ENCODE measurements around the gene PGAP2.
A peak's percentile ranks its signal among the peaks of the same experiment; 100 is the strongest.
"Not testable (repeated sequence)": the region's sequence is repeated elsewhere in the genome, so short reads cannot be mapped to it uniquely, and the experiment has no call there.

Gene PGAP2

DNA sequence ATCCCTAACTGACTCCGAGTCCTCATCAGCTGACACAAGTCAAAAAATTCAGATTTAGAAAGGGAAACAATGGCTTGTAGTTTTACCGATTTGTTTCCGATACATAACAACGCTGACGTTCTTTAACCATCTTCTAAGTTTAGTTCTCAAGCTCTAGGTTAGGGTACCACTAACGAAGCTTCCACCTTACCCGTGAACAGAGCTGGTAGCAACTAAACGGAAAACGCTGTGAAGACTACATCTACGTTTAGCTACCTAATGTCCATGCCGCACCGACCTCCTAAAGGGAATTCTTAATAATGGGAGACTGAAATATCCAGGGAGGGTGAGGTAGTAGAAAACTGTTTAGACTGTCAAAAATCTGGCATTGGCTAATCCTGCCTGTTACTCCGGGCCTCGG lies 12.0 kb upstream of the PGAP2 start:
- Histone ChIP-seq H3K36me3 (ENCODE audit: insufficient read depth, low read length) (peaks cover 10% of the 10 kb centered on the region; the same call in 1 of the 2 replicates), H3K9me3 (ENCODE audit: control insufficient read depth, insufficient read depth, low read length) (no peaks in the 10 kb centered on the region), H3K4me1 (ENCODE audit: insufficient read depth, low read length) (0 out of 2 replicates have a peak, but pooled peaks cover 8% of the 10 kb centered on the region), H3K9ac (ENCODE audit: low read depth, low read length) (peak overlapping the region; percentile 91)

DNA sequence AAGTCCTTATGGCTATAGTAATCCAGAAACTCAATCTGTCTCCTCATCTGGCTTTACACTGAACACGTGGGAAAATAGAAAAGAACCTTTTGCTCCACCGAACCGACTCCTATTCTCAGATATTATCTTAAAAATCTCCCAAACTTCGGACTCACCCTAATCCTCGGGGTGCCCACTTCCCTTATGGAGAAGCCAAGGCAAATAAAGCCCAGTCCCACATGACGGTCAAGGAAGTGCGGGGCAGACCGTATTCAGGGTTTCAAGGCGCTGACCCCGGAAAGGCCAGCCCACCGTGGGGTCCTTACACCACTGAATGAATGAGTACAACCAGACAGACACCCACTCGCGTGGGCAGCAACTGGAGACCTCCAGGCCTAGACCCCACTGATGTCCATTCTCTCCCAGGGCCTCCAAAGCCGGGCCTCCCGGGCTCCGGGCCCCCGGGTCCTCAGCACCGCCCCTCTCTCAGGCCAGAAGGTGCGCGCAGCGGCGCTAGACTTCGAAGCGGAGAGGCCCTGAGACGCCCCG lies 11.5 kb upstream of the PGAP2 start:
- Histone ChIP-seq H3K9ac (ENCODE audit: low read depth, low read length) (peak overlapping the region; percentile 91), H3K4me1 (ENCODE audit: insufficient read depth, low read length) (0 out of 2 replicates have a peak, but pooled peaks cover 8% of the 10 kb centered on the region), H3K9me3 (ENCODE audit: control insufficient read depth, insufficient read depth, low read length) (no peaks in the 10 kb centered on the region), H3K36me3 (ENCODE audit: insufficient read depth, low read length) (peaks cover 10% of the 10 kb centered on the region; the same call in 1 of the 2 replicates)

DNA sequence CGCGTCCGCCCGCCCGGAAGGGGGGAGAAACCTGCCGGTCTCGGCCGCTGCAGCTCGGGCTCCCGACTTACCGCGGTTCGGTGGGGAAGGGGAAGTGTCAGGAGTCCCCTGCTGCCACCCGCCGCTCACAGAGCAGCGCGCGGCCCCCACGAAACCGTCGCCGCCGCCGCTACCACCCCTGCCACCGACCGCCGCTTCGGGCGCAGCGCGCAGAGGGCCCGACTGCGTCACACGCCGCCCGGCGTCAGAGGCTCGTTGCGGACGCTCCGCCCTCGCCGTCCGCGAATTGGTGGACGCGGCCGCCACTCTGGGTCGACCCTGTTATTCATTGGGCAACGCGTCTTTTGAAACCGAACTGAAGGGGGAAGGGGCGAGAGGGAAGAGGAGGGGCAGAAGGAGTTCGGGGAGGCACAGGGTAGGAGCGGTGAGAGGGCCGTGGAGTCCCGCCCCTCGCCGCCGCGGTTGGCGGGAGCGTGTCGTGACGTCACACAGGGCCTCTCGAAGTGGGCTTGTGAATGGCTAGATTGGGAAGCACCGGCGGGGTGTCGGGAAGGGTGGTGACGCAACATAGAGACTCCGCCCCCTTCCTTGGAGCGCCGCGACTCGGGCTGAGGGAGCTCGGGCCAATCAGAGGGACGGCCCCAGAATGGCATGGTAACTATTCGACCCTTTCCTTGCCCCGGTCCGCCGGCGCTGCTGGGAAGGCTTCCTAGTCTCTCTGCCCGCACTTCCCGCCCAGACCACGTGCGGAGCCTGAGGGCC lies 10.8 kb upstream of the PGAP2 start, which contains the start of gene NUP98:
NUP98 (minus strand) TSS at position 226 of the 762 bp plus-strand sequence. CDS start 15,437 bp downstream, outside the sequence.
- Histone ChIP-seq H3K4me1 (ENCODE audit: insufficient read depth, low read length) (0 out of 2 replicates have a peak, but pooled peaks cover 8% of the 10 kb centered on the region), H3K36me3 (ENCODE audit: insufficient read depth, low read length) (peaks cover 5% of the 10 kb centered on the region; the same call in 1 of the 2 replicates), H3K9me3 (ENCODE audit: control insufficient read depth, insufficient read depth, low read length) (no peaks in the 10 kb centered on the region), H3K9ac (ENCODE audit: low read depth, low read length) (peak within 1 kb of the TSS; percentile 91)

DNA sequence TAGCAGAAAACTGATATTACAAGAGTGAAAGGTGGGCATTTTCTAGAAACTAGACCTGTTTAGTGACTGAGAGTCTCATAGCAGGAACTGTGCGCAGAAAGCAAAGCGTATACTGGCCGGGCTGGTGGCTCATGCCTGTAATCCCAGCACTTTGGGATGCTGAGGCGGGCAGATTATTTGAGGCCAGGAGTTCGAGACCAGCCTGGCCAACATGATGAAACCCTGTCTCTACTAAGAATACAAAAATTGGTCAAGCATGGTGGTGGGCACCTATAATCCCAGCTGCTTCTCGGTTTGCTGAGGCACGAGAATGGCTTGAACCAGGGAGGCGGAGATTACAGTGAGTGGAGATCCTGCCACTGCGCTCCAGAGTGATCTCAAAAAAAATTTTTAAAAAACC lies 9.2 kb upstream of the PGAP2 start:
- Histone ChIP-seq H3K9ac (ENCODE audit: low read depth, low read length) (no peak overlapping the region), H3K9me3 (ENCODE audit: control insufficient read depth, insufficient read depth, low read length) (no peaks in the 10 kb centered on the region), H3K36me3 (ENCODE audit: insufficient read depth, low read length) (0 out of 2 replicates have a peak, but pooled peaks cover 3% of the 10 kb centered on the region), H3K4me1 (ENCODE audit: insufficient read depth, low read length) (0 out of 2 replicates have a peak, but pooled peaks cover 8% of the 10 kb centered on the region)

DNA sequence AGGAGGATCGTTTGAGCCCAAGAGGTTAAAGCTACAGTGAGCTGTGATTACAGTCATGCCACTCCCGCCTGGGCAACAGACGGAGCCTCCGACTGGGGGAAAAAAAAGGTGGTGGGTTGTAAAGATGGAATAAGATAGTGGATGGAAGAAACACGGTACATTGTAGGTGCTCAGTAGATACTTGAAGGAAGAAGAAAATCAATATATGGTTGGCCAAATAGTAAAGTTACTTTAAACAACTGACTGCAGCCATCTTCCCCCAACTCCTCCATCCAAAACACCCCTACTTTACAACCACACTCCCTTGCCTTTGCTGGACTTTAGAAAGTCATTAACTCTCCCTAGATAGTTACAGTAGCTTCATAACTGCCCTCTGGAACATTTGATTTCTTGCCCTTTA lies 8.5 kb upstream of the PGAP2 start:
- no peak overlapping the region for H3K9ac ChIP-seq (ENCODE audit: low read depth, low read length)
- no peaks in the 10 kb centered on the region for H3K36me3 ChIP-seq (ENCODE audit: insufficient read depth, low read length)
- H3K4me1 ChIP-seq (ENCODE audit: insufficient read depth, low read length), result 0 out of 2 replicates have a peak, but pooled peaks cover 8% of the 10 kb centered on the region
- H3K9me3 ChIP-seq (ENCODE audit: control insufficient read depth, insufficient read depth, low read length), result no peaks in the 10 kb centered on the region

DNA sequence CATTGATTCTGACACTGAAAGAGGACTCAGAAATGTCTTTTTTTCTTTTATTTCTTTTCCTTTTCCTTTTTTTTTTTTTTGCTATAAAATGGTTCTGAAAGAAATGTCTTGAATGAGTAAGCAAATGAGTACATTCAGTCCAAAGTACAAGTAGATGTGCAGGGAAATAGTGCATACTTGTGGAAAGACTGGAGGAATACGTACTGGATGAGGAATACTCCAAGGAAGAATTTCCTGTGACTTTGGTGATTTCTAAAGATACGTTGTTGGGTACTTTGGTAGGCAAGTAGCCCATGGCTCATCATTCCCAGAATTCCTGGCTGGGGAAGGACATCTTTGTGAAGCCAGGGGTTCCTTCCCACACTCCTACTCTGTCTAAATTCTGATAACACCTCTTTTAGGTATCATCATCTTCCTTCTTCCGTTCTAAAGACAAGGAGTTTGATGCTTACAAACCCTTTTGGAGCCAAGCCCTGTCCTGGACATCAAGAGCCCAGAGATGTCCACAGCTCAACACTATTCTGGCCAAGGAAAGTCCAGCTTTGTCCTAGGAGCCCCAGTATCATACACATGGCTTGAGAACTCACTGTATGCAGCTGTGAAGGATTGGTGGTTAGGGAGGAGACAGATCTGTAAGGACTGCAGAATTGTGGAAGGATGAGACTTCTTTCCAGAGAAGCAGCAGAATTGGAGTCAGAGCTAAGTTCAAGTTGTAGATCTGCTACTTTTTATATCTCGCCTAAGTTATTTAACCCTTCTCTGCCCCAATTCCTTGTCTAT lies 6.2 kb upstream of the PGAP2 start:
- no peaks in the 10 kb centered on the region for H3K9me3 ChIP-seq (ENCODE audit: control insufficient read depth, insufficient read depth, low read length)
- H3K4me1 ChIP-seq (ENCODE audit: insufficient read depth, low read length), result no peaks in the 10 kb centered on the region
- no peaks in the 10 kb centered on the region for H3K36me3 ChIP-seq (ENCODE audit: insufficient read depth, low read length)
- no peak overlapping the region for H3K9ac ChIP-seq (ENCODE audit: low read depth, low read length)

DNA sequence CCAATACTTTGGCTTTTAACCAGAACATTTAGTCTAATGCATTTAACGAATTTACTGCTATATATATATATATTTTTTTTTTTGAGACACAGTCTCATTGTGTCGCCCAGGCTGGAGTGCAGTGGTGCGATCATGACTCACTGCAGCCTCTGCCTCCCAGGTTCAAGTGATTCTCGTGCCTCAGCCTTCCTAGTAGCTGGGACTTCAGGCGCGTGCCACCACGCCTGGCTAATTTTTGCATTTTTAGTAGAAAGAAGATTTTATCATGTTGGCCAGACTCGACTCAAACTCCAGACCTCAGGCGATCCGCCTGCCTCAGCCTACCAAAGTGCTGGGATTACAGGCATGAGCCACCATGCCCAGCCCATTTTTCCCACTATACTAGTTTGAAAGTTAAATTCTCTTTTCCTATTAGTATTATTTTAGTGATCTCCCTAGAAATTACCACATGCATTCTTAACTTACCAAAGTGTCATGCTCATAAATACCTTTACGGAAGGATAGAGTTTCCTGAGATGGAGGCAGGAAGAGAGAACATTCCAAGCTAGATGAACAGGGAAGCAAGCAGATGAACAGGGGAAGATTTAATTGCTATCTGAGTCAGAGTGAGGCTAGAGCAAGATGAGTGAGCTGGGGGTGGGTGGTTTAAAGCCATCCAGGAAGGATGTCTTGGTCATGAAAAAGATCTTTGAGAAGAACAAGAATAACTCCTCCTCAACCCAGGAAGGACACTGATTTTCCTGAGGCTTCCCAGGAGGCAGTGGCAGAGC lies 4.4 kb upstream of the PGAP2 start:
- Histone ChIP-seq H3K9ac (ENCODE audit: low read depth, low read length) (no peak overlapping the region), H3K9me3 (ENCODE audit: control insufficient read depth, insufficient read depth, low read length) (no peaks in the 10 kb centered on the region), H3K4me1 (ENCODE audit: insufficient read depth, low read length) (0 out of 2 replicates have a peak, but pooled peaks cover 3% of the 10 kb centered on the region), H3K36me3 (ENCODE audit: insufficient read depth, low read length) (no peaks in the 10 kb centered on the region)

DNA sequence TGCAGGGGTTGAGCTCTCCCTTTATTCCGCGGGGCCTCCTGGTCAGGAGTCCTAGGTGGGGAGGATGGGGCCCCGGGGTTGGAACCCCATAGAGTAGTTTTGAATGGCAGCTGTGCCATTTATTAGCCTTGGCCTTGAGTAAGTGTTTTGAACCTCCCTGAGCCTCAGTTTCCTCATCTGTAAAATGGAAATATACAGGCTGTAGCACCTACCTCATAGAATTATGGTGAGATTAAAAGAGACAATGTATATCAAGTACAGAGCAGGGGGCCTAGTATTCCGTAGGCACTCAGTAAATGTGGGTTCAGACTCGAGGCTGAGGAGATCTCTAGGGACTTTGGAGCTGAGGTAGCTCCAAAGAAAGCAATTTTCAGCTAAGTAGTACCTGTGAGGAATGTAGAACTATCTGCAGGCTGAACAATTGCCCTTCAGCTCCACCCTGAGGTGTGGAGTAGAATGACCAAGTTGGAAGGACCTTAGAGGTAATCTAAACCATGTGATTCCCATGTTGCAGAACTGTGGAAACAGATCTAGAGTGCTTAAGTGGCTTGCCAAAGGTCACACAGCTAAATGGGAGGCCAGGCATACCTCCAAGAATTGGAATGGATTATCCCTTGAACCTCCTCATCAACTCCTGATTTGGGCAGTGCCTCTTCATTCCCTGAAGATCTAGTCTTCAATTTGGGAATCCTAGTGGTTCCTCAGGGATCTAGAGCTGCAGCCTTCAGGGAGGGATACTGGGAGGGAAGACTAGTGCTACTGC lies 682 bp downstream of the PGAP2 start:
- Histone ChIP-seq H3K9ac (ENCODE audit: low read depth, low read length) (peak overlapping the region; percentile 92), H3K36me3 (ENCODE audit: insufficient read depth, low read length) (no peaks in the 10 kb centered on the region), H3K4me1 (ENCODE audit: insufficient read depth, low read length) (0 out of 2 replicates have a peak, but pooled peaks cover 3% of the 10 kb centered on the region), H3K9me3 (ENCODE audit: control insufficient read depth, insufficient read depth, low read length) (no peaks in the 10 kb centered on the region)

DNA sequence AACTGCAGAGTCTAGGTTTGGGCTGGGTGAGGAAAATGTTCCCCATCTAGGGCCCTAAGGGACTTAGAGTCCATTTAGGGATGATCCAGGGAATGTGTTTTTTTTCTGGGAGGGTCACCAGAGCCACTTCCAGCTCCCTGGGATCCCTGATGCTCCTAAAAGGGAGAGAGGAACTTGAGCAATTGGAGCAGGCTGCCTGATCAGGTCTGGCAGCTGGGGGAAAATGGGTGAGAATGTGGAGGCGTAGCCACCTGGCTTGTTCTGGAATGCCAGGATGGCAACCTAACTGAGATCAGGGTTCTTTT lies 1.2 kb downstream of the PGAP2 start:
- Histone ChIP-seq H3K4me1 (ENCODE audit: insufficient read depth, low read length) (0 out of 2 replicates have a peak, but pooled peaks cover 3% of the 10 kb centered on the region), H3K36me3 (ENCODE audit: insufficient read depth, low read length) (no peaks in the 10 kb centered on the region), H3K9me3 (ENCODE audit: control insufficient read depth, insufficient read depth, low read length) (no peaks in the 10 kb centered on the region), H3K9ac (ENCODE audit: low read depth, low read length) (no peak overlapping the region)

DNA sequence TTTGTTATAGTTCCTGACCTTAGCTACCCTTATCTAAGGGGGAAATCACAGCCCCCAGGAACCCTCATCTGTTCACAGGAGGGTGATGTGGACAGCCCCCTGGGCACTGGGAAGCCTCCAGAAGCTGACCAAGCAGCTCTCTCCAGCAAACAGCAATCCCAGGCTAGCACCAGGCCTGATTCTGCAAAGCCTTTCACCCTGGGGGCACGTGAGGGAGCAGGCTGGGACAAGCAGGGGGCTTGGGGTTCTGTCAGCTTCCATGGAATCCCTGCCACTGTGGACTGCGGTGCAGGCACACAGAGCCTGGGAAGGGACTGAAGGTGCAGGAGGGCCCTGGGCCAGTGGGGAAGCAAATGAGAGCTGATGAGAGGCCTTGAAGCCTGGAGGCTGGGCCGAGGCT lies 2.1 kb downstream of the PGAP2 start:
- Histone ChIP-seq H3K9me3 (ENCODE audit: control insufficient read depth, insufficient read depth, low read length) (no peaks in the 10 kb centered on the region), H3K9ac (ENCODE audit: low read depth, low read length) (no peak overlapping the region), H3K4me1 (ENCODE audit: insufficient read depth, low read length) (0 out of 2 replicates have a peak, but pooled peaks cover 3% of the 10 kb centered on the region), H3K36me3 (ENCODE audit: insufficient read depth, low read length) (no peaks in the 10 kb centered on the region)

DNA sequence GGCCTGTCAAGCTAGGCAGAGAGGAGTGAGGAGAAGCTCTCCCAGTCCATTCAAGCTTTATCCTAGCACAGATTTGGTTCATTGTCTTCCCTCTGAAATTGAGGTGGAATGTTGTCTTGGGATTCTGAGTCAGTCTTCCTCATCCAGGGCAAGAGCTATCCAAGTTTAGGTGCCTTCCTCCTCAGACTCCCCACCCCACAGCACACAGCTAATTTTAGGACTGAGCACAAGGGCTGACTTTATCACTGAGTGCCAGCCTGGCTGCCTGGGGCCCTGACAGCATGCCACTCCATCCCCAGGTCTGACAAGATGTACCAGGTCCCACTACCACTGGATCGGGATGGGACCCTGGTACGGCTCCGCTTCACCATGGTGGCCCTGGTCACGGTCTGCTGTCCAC lies 2.6 kb downstream of the PGAP2 start:
- Histone ChIP-seq H3K36me3 (ENCODE audit: insufficient read depth, low read length) (no peaks in the 10 kb centered on the region), H3K9me3 (ENCODE audit: control insufficient read depth, insufficient read depth, low read length) (no peaks in the 10 kb centered on the region), H3K4me1 (ENCODE audit: insufficient read depth, low read length) (0 out of 2 replicates have a peak, but pooled peaks cover 3% of the 10 kb centered on the region), H3K9ac (ENCODE audit: low read depth, low read length) (no peak overlapping the region)

DNA sequence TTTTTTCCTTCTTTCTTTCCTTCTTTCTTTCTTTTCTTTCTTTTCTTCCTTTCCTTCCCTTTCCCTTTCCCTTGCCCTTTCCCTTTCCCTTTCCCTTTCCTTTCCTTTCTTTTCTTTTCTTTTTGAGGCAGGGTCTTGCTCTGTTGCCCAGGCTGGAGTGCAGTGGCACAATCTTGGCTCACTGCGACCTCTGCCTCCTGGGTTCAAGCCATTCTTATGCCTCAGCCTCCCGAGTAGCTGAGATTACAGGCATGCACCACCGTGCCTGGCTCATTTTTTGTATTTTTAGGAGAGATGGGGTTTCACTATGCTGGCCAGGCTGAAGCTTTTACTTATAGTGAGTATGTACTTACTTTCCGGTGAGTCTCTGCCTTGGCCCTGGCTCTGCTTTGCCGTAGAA lies 6.5 kb downstream of the PGAP2 start:
- not testable (repeated sequence) for H3K4me1 ChIP-seq (ENCODE audit: insufficient read depth, low read length); H3K9me3 ChIP-seq (ENCODE audit: control insufficient read depth, insufficient read depth, low read length); H3K36me3 ChIP-seq (ENCODE audit: insufficient read depth, low read length); H3K9ac ChIP-seq (ENCODE audit: low read depth, low read length)

DNA sequence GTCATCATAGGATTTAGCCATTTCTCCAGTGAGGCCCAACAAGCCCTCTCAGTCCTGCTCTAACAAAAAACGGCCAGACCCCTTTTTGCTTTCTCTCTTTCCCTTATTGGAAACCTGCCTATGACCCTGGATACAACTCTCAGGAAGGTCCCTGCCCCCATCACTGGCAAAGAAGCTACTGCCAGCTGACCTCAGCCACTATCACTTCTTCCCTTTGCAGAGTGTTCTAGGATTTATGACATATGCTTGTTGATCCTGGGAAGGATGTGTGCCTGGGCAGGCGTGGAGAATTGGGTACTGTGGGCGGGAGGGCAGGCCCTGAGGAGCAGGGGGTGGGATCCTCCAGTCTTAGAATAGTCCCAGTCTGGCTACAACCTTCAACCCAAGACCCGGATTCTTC lies 7.5 kb downstream of the PGAP2 start:
- no peaks in the 10 kb centered on the region; the same call in 1 of the 2 replicates for H3K36me3 ChIP-seq (ENCODE audit: insufficient read depth, low read length)
- no peak overlapping the region for H3K9ac ChIP-seq (ENCODE audit: low read depth, low read length)
- H3K9me3 ChIP-seq (ENCODE audit: control insufficient read depth, insufficient read depth, low read length), result no peaks in the 10 kb centered on the region
- H3K4me1 ChIP-seq (ENCODE audit: insufficient read depth, low read length), result no peaks in the 10 kb centered on the region

Data from ES-I3 (cell line).